Measurements from ENCODE around the gene PLCZ1. TPM values are rescaled to one million over a fixed set of nuclear protein-coding genes. Genes with fewer than 3 reads are reported as not detected.

The PLCZ1 gene
- polyA plus RNA-seq, 3 donors: not detected

GRCh38 chr12:18690653-18691052 lies 47.2 kb downstream of the PLCZ1 start:
- Histone ChIP-seq H4K20me1 (ENCODE audit: insufficient read depth, low read length) (no peaks in the 10 kb centered on the region), H3K4me3 (replicated peaks in 1 of 3; ENCODE audit: low read depth in 2 of 3, low read length in 3 of 3) (no peak overlapping the region), H3K79me2 (ENCODE audit: insufficient read depth, low read length) (no peaks in the 10 kb centered on the region), H3K4me1 (ENCODE audit: control insufficient read depth in 1 of 2, insufficient read depth in 2 of 2, low read length in 2 of 2) (no peaks in the 10 kb centered on the region), H3K36me3 (replicated peaks in 1 of 2; ENCODE audit: control insufficient read depth in 1 of 2, insufficient read depth in 2 of 2, low read length in 2 of 2) (no peaks in the 10 kb centered on the region), H3K9me3 (replicated peaks in 1 of 2; ENCODE audit: control insufficient read depth in 1 of 2, insufficient read depth in 1 of 2, low read length in 2 of 2) (no peaks in the 10 kb centered on the region), H3K4me2 (replicated peaks; ENCODE audit: extremely low read depth, low read length, poor library complexity, severe bottlenecking) (no peak overlapping the region), H3K27ac (ENCODE audit: low read depth in 1 of 2, low read length in 2 of 2) (no peak overlapping the region), H2AFZ (ENCODE audit: insufficient read depth, low read depth, low read length, poor library complexity, severe bottlenecking) (no peak overlapping the region), H3K27me3 (ENCODE audit: control insufficient read depth in 2 of 2, insufficient read depth in 2 of 2, low read length in 2 of 2) (no peaks in the 10 kb centered on the region), H3K9ac (ENCODE audit: insufficient read depth, low read length, poor library complexity, severe bottlenecking) (no peak overlapping the region)
- WGBS (ENCODE audit: insufficient coverage): 93% methylated on average over 4 of the region's 4 CpGs
- no peak for TF ChIP-seq CTCF (IDR thresholded peaks at IDR 0.05)
- H3K27me3 Mint-ChIP-seq (ENCODE audit: low read depth in 3 of 3): peaks cover 0 to under 1% (median 0%) of the 10 kb centered on the region in 3 donors
- H3K4me1 Mint-ChIP-seq: no peaks in the 10 kb centered on the region
- H3K4me3 Mint-ChIP-seq: no peak overlapping the region
- no peak for DNase-seq
- intact Hi-C loops (cut with micrococcal nuclease): no loop called here
- H3K9me3 Mint-ChIP-seq: peaks cover 0 to 7% (median 4%) of the 10 kb centered on the region in 7 donors
- peak overlapping the region in 1 of 7 donors; percentile 11 for H3K27ac Mint-ChIP-seq
- no peaks in the 10 kb centered on the region for H3K36me3 Mint-ChIP-seq

- Histone ChIP-seq H3K4me2 (replicated peaks; ENCODE audit: extremely low read depth, low read length, poor library complexity, severe bottlenecking) (no peak overlapping the region), H3K4me3 (replicated peaks in 1 of 3; ENCODE audit: low read depth in 2 of 3, low read length in 3 of 3) (no peak overlapping the region), H3K9me3 (replicated peaks in 1 of 2; ENCODE audit: control insufficient read depth in 1 of 2, insufficient read depth in 1 of 2, low read length in 2 of 2) (no peaks in the 10 kb centered on the region), H3K9ac (ENCODE audit: insufficient read depth, low read length, poor library complexity, severe bottlenecking) (no peak overlapping the region), H3K4me1 (ENCODE audit: control insufficient read depth in 1 of 2, insufficient read depth in 2 of 2, low read length in 2 of 2) (peaks cover 2 to 4% of the 10 kb centered on the region in 2 donors), H3K79me2 (ENCODE audit: insufficient read depth, low read length) (no peaks in the 10 kb centered on the region), H2AFZ (ENCODE audit: insufficient read depth, low read depth, low read length, poor library complexity, severe bottlenecking) (no peak overlapping the region), H4K20me1 (ENCODE audit: insufficient read depth, low read length) (no peaks in the 10 kb centered on the region), H3K27ac (ENCODE audit: low read depth in 1 of 2, low read length in 2 of 2) (no peak overlapping the region), H3K27me3 (ENCODE audit: control insufficient read depth in 2 of 2, insufficient read depth in 2 of 2, low read length in 2 of 2) (no peaks in the 10 kb centered on the region), H3K36me3 (replicated peaks in 1 of 2; ENCODE audit: control insufficient read depth in 1 of 2, insufficient read depth in 2 of 2, low read length in 2 of 2) (no peaks in the 10 kb centered on the region)
- TF ChIP-seq CTCF (IDR thresholded peaks at IDR 0.05): no peak
- no peak overlapping the region for H3K27ac Mint-ChIP-seq
- WGBS (ENCODE audit: insufficient coverage): 95% methylated on average over 2 of the region's 3 CpGs
- H3K4me3 Mint-ChIP-seq: no peak overlapping the region
- H3K36me3 Mint-ChIP-seq: no peaks in the 10 kb centered on the region
- DNase-seq: no peak
- H3K27me3 Mint-ChIP-seq (ENCODE audit: low read depth in 3 of 3): peaks cover 0 to 2% (median 0%) of the 10 kb centered on the region in 3 donors
- H3K4me1 Mint-ChIP-seq: peaks cover 4% of the 10 kb centered on the region
- peaks cover 0 to 7% (median 4%) of the 10 kb centered on the region in 7 donors for H3K9me3 Mint-ChIP-seq
- intact Hi-C loops (cut with micrococcal nuclease): no loop called here
Observed at GRCh38 chr12:18689771-18690170, 48.0 kb downstream of the PLCZ1 start.

Data from CD14-positive monocyte (primary cell).